ENCODE measurements around the gene ENDOU.

- TF ChIP-seq, protein P1, sequence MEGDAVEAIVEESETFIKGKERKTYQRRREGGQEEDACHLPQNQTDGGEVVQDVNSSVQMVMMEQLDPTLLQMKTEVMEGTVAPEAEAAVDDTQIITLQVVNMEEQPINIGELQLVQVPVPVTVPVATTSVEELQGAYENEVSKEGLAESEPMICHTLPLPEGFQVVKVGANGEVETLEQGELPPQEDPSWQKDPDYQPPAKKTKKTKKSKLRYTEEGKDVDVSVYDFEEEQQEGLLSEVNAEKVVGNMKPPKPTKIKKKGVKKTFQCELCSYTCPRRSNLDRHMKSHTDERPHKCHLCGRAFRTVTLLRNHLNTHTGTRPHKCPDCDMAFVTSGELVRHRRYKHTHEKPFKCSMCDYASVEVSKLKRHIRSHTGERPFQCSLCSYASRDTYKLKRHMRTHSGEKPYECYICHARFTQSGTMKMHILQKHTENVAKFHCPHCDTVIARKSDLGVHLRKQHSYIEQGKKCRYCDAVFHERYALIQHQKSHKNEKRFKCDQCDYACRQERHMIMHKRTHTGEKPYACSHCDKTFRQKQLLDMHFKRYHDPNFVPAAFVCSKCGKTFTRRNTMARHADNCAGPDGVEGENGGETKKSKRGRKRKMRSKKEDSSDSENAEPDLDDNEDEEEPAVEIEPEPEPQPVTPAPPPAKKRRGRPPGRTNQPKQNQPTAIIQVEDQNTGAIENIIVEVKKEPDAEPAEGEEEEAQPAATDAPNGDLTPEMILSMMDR (IDR thresholded peaks at IDR 0.05): no peak
- TF ChIP-seq POLR2A (IDR thresholded peaks at IDR 0.05) (no peak), EP300 (IDR thresholded peaks at IDR 0.05) (no peak)
These were observed 10.4 kb upstream of the ENDOU start for GRCh38 chr12:47735649-47736048.

Data from upper lobe of left lung (tissue), 4 donors.